ENCODE results near the gene IL12RB2.

IL12RB2 gene

DNA sequence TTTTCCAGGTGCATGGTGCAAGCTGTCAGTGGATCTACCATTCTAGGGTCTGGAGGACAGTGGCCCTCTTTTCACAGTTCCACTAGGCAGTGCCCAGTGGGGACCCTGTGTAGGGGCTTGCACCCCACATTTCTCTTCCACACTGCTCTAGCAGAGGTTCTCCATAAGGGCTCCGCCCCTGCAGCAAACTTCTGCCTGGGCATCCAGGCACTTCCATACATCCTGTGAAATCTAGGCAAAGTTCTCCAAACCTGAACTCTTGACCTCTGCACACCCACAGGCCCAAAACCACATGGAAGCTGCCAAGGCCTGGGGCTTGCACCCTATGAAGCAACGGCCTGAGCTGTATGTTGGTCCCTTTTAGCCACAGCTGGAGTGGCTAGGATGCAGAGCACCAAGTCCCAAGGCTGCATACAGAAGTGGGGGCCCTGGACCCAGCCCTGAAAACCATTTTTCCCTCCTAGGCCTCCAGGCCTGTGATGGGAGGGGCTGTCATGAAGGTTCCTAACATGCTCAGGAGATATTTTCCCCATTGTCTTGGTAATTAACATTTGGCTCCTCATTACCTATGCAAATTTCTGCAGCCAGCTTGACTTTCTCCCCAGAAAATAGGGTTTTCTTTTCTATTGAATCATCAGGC is 76.4 kb downstream of the IL12RB2 start:
- Histone ChIP-seq H3K9me3 (no peaks in the 10 kb centered on the region), H3K4me3 (ENCODE audit: low read depth, low read length) (no peak overlapping the region)

GRCh38 chr1:67390041-67390887 is 82.6 kb downstream of the IL12RB2 start:
- Histone ChIP-seq H3K4me3 (ENCODE audit: low read depth, low read length) (no peak overlapping the region), H3K27me3 (no peaks in the 10 kb centered on the region), H3K9me3 (no peaks in the 10 kb centered on the region), H3K36me3 (no peaks in the 10 kb centered on the region), H3K4me1 (no peaks in the 10 kb centered on the region)
- TF ChIP-seq, protein P1, sequence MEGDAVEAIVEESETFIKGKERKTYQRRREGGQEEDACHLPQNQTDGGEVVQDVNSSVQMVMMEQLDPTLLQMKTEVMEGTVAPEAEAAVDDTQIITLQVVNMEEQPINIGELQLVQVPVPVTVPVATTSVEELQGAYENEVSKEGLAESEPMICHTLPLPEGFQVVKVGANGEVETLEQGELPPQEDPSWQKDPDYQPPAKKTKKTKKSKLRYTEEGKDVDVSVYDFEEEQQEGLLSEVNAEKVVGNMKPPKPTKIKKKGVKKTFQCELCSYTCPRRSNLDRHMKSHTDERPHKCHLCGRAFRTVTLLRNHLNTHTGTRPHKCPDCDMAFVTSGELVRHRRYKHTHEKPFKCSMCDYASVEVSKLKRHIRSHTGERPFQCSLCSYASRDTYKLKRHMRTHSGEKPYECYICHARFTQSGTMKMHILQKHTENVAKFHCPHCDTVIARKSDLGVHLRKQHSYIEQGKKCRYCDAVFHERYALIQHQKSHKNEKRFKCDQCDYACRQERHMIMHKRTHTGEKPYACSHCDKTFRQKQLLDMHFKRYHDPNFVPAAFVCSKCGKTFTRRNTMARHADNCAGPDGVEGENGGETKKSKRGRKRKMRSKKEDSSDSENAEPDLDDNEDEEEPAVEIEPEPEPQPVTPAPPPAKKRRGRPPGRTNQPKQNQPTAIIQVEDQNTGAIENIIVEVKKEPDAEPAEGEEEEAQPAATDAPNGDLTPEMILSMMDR (IDR thresholded peaks at IDR 0.05; ENCODE audit: low read depth, low read length) = no peak
- no peak for DNase-seq

More for the DNA sequence above, 76.4 kb downstream of the IL12RB2 start:
- no peaks in the 10 kb centered on the region for H3K27me3 ChIP-seq
- TF ChIP-seq, protein P1 (IDR thresholded peaks at IDR 0.05; ENCODE audit: low read depth, low read length) = no peak
- DNase-seq = no peak
- no peaks in the 10 kb centered on the region for H3K4me1 ChIP-seq
- no peaks in the 10 kb centered on the region for H3K36me3 ChIP-seq

- H3K27me3 ChIP-seq = no peaks in the 10 kb centered on the region
- no peak for DNase-seq
- H3K4me3 ChIP-seq (ENCODE audit: low read depth, low read length) = no peak overlapping the region
- H3K9me3 ChIP-seq = no peaks in the 10 kb centered on the region
- H3K36me3 ChIP-seq = no peaks in the 10 kb centered on the region
- H3K4me1 ChIP-seq = no peaks in the 10 kb centered on the region
- TF ChIP-seq, protein P1 (IDR thresholded peaks at IDR 0.05; ENCODE audit: low read depth, low read length) = no peak
Observed at GRCh38 chr1:67393240-67393639, 85.6 kb downstream of the IL12RB2 start.

- H3K27me3 ChIP-seq = no peaks in the 10 kb centered on the region
- TF ChIP-seq, protein P1 (IDR thresholded peaks at IDR 0.05; ENCODE audit: low read depth, low read length) = no peak
- no peak overlapping the region for H3K4me3 ChIP-seq (ENCODE audit: low read depth, low read length)
Observed at GRCh38 chr1:67393737-67394136, 86.1 kb downstream of the IL12RB2 start.

GRCh38 chr1:67394548-67394947 is 86.9 kb downstream of the IL12RB2 start:
- Histone ChIP-seq H3K4me1 (no peaks in the 10 kb centered on the region), H3K27me3 (no peaks in the 10 kb centered on the region), H3K36me3 (no peaks in the 10 kb centered on the region), H3K4me3 (ENCODE audit: low read depth, low read length) (no peak overlapping the region), H3K9me3 (no peaks in the 10 kb centered on the region)
- TF ChIP-seq, protein P1 (IDR thresholded peaks at IDR 0.05; ENCODE audit: low read depth, low read length) = no peak
- DNase-seq = no peak

More at GRCh38 chr1:67393737-67394136, 86.1 kb downstream of the IL12RB2 start:
- Histone ChIP-seq H3K9me3 (no peaks in the 10 kb centered on the region), H3K4me1 (no peaks in the 10 kb centered on the region), H3K36me3 (no peaks in the 10 kb centered on the region)
- DNase-seq = no peak

All from BE2C (cell line).